K562 (cell line): ENCODE measurements around the gene TKT. TPM values are rescaled to one million over a fixed set of nuclear protein-coding genes. Genes with fewer than 3 reads are reported as not detected.
A peak's percentile ranks its signal among the peaks of the same experiment; 100 is the strongest.

Experiments
- ATF7 ChIP-seq: fragments of 450-650 bp; IDR thresholded peaks from 2 replicates; pipeline ENCODE4 v1.7.1; 2014; ENCODE audit warnings: mild to moderate bottlenecking, moderate library complexity
- EP400 ChIP-seq: fragments of 450-650 bp; IDR thresholded peaks from 2 replicates; pipeline ENCODE4 v1.6.1; 2017; ENCODE audit warnings: antibody characterized with exemption, mild to moderate bottlenecking, moderate library complexity
- HOMEZ ChIP-seq: fragments of 250-450 bp; sonication (Bioruptor Pico); IDR thresholded peaks from 2 replicates; pipeline ENCODE4 v1.4.0; 2020; ENCODE audit warnings: mild to moderate bottlenecking, moderate library complexity
- MEIS2 ChIP-seq: fragments of 450-650 bp; IDR thresholded peaks from 2 replicates; pipeline ENCODE4 v1.6.1; 2014; ENCODE audit warnings: mild to moderate bottlenecking; ENCODE audit not compliant: partially characterized antibody
- RAD51 ChIP-seq: fragments of 450-650 bp; IDR thresholded peaks from 2 replicates; pipeline ENCODE4 v1.7.1; 2016; ENCODE audit warnings: low read depth, mild to moderate bottlenecking, borderline replicate concordance
- SIN3A ChIP-seq, 2 experiments: fragments of 150-350 bp in 1 of 2; IDR thresholded peaks; 2 replicates each; pipeline ENCODE4 v1.6.1; 2011 to 2016; ENCODE audit warnings: borderline replicate concordance in 2 of 2, low read depth in 2 of 2, low read length in 2 of 2, mild to moderate bottlenecking in 2 of 2, moderate library complexity in 2 of 2; ENCODE audit not compliant: control insufficient read depth in 1 of 2
- TOE1 ChIP-seq, 2 experiments: fragments of 450-650 bp in 1 of 2; sonication (generic) in 1 of 2; formaldehyde crosslinking in 1 of 2; IDR thresholded peaks; 2 replicates each; pipeline versions ENCODE4 v1.7.1 to v1.8.0; 2016 to 2022; ENCODE audit warnings: borderline replicate concordance in 2 of 2, mild to moderate bottlenecking in 2 of 2, antibody characterized with exemption in 1 of 2, inconsistent platforms in 1 of 2, low read depth in 1 of 2, missing genetic modification reagents in 1 of 2, moderate library complexity in 1 of 2
- VEZF1 ChIP-seq: fragments of 200-800 bp; sonication (Bioruptor generic); IDR thresholded peaks from 2 replicates; pipeline ENCODE4 v1.6.1; 2017; ENCODE audit warnings: missing genetic modification characterization, missing compliant biosample characterization
- ZBTB40 ChIP-seq, 2 experiments: fragments of 450-650 bp in 1 of 2; sonication (generic) in 1 of 2; formaldehyde crosslinking in 1 of 2; IDR thresholded peaks; 2 replicates each; pipeline versions ENCODE4 v1.7.1 to v1.9.0; 2016 to 2022; ENCODE audit warnings: inconsistent platforms in 1 of 2, mild to moderate bottlenecking in 1 of 2, missing genetic modification reagents in 1 of 2
- ZFX ChIP-seq: sonication (generic); formaldehyde crosslinking; IDR thresholded peaks from 2 replicates; pipeline ENCODE4 v1.8.0; 2022; ENCODE audit warnings: mild to moderate bottlenecking, missing genetic modification reagents, moderate library complexity
- polyA plus RNA-seq, 8 experiments: library from polyadenylated mRNA; depleted of rRNA in 4 of 8; stranded (reverse) in 5 of 8; unstranded in 3 of 8; fragments of >200 nt; fragmentation: Nextera tagmentation in 2 of 8; fragmentation: Illumina TruSeq in 1 of 8; extraction: Ambion mirVana in 2 of 8; extraction: Trizol in 1 of 8; gene quantifications; 2 replicates each; pipeline versions ENCODE4 v1.2.1 to v1.2.3, GENCODE V29; 2011 to 2014; ENCODE audit warnings: inconsistent platforms in 1 of 8, missing spikeins in 1 of 8
- total RNA-seq, 7 experiments: library from RNA; depleted of rRNA in 6 of 7; stranded (reverse); fragments of >200 nt in 6 of 7; fragmentation: Illumina TruSeq in 2 of 7; extraction: Trizol in 2 of 7; gene quantifications; 2 replicates each; pipeline versions ENCODE4 v1.2.1 to v1.2.3, GENCODE V29; 2011 to 2021; ENCODE audit warnings: low replicate concordance in 1 of 7

TKT gene
- total and polyA plus RNA-seq, 9 of the 15 experiments (the other 6 are each of a cell fraction or from before 2014, with no cell fraction given): 58.1 to 401 (median 187) TPM

- TF ChIP-seq ZBTB40 (IDR thresholded peaks at IDR 0.05) (0 out of 2 replicates have a peak, but pooled peaks have one; percentile 23), ZBTB40 (CRISPR knock-in tag; IDR thresholded peaks at IDR 0.05) (no peak), MEIS2 (peak; percentile 50), SIN3A (IDR thresholded peaks at IDR 0.05; ENCODE audit: borderline replicate concordance in 2 of 2, control insufficient read depth in 1 of 2, low read depth in 2 of 2, low read length in 2 of 2) (peak in 1 of 2 experiments; percentile 70; a peak in 1 of 4 replicates), TOE1 (IDR thresholded peaks at IDR 0.05; ENCODE audit: borderline replicate concordance) (peak; percentile 66; the same call in 1 of the 2 replicates), TOE1 (CRISPR knock-in tag; IDR thresholded peaks at IDR 0.05; ENCODE audit: borderline replicate concordance, low read depth) (no peak), HOMEZ (CRISPR knock-in tag) (no peak), ATF7 (0 out of 2 replicates have a peak, but pooled peaks have one; percentile 24), EP400 (peak; percentile 68), RAD51 (no peak), ZFX (CRISPR knock-in tag) (peak; percentile 19; the same call in 1 of the 2 replicates), VEZF1 (CRISPR knock-in tag) (peak; percentile 11; the same call in 1 of the 2 replicates)
Observed at GRCh38 chr3:53254509-53255422, 1.1 kb downstream of the TKT start (continued).
